ENCODE results near the gene KAT14.

GRCh38 chr20:18090044-18090443, 47.6 kb upstream of the KAT14 start:
- TF ChIP-seq CTCF (IDR thresholded peaks at IDR 0.05; ENCODE audit: borderline replicate concordance, extremely low read depth, low read length, poor library complexity, severe bottlenecking) (no peak), EZH2 (IDR thresholded peaks at IDR 0.05; ENCODE audit: borderline replicate concordance, low read depth, low read length, severe bottlenecking) (no peak)

All from DND-41 (cell line).